IPS-15b (cell line): ENCODE measurements around the gene TMTC1.
"Not testable (repeated sequence)": the region's sequence is repeated elsewhere in the genome, so short reads cannot be mapped to it uniquely, and the experiment has no call there.

Experiments used
- H3K27me3 ChIP-seq: one replicate; pipeline ENCODE4 v1.6.1; 2013; ENCODE audit warnings: low read length; ENCODE audit not compliant: control insufficient read depth, insufficient read depth
- H3K36me3 ChIP-seq: one replicate; pipeline ENCODE4 v1.6.1; 2013; ENCODE audit warnings: low read length; ENCODE audit not compliant: control insufficient read depth, insufficient read depth
- H3K4me1 ChIP-seq: one replicate; pipeline ENCODE4 v1.6.1; 2013; ENCODE audit warnings: mild to moderate bottlenecking, low read length; ENCODE audit not compliant: control insufficient read depth, insufficient read depth
- H3K4me3 ChIP-seq: one replicate; pipeline ENCODE4 v1.5.1; 2013; ENCODE audit warnings: low read depth, low read length
- H3K9ac ChIP-seq: one replicate; pipeline ENCODE4 v1.6.1; 2013; ENCODE audit warnings: low read depth, mild to moderate bottlenecking, low read length
- H3K9me3 ChIP-seq: one replicate; pipeline ENCODE4 v1.6.1; 2013; ENCODE audit warnings: mild to moderate bottlenecking, low read length; ENCODE audit not compliant: control insufficient read depth, insufficient read depth

TMTC1 gene

DNA sequence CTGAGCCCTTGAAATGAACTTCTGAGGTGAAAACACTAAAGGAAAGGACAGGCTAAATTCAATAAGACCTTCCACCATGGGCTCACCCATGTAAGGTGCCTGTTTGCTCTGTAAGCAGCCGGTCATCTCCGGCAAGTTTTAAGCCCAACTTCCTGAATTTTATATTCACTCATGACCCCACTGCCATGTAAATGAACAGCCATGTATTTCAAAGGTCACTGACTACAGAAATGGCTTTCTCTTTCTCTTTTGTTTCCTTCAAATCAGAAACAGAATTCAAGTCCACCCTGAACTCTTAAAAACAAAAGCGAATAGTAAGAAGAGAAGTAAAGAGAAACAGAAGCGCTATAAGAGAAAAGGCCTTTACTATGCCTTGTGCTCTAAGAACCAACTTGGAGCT, 224.5 kb downstream of the TMTC1 start:
- peaks cover 2% of the 10 kb centered on the region for H3K4me1 ChIP-seq
- H3K27me3 ChIP-seq, result no peaks in the 10 kb centered on the region
- no peaks in the 10 kb centered on the region for H3K36me3 ChIP-seq
- no peak overlapping the region for H3K4me3 ChIP-seq
- H3K9ac ChIP-seq, result no peak overlapping the region
- H3K9me3 ChIP-seq, result no peaks in the 10 kb centered on the region

- no peaks in the 10 kb centered on the region for H3K27me3 ChIP-seq
- no peak overlapping the region for H3K4me3 ChIP-seq
- no peaks in the 10 kb centered on the region for H3K4me1 ChIP-seq
- H3K9me3 ChIP-seq, result no peaks in the 10 kb centered on the region
- H3K36me3 ChIP-seq, result no peaks in the 10 kb centered on the region
- H3K9ac ChIP-seq, result no peak overlapping the region
Measured at GRCh38 chr12:29556363-29556762, 227.4 kb downstream of the TMTC1 start.

DNA sequence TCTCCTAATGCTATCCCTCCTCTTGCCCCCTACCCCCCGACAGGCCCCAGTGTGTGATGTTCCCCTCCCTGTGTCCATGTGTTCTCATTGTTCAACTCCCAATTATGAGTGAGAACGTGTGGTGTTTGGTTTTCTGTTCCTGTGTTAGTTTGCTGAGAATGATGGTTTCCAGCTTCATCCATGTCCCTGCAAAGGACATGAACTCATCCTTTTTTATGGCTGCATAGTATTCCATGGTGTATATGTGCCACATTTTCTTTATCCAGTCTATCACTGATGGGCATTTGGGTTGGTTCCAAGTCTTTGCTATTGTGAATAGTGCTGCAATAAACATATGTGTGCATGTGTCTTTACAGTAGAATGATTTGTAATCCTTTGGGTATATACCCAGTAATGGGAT, 228.3 kb downstream of the TMTC1 start:
- not testable (repeated sequence) for H3K27me3 ChIP-seq, H3K9me3 ChIP-seq, H3K4me3 ChIP-seq, H3K36me3 ChIP-seq, H3K9ac ChIP-seq, H3K4me1 ChIP-seq

DNA sequence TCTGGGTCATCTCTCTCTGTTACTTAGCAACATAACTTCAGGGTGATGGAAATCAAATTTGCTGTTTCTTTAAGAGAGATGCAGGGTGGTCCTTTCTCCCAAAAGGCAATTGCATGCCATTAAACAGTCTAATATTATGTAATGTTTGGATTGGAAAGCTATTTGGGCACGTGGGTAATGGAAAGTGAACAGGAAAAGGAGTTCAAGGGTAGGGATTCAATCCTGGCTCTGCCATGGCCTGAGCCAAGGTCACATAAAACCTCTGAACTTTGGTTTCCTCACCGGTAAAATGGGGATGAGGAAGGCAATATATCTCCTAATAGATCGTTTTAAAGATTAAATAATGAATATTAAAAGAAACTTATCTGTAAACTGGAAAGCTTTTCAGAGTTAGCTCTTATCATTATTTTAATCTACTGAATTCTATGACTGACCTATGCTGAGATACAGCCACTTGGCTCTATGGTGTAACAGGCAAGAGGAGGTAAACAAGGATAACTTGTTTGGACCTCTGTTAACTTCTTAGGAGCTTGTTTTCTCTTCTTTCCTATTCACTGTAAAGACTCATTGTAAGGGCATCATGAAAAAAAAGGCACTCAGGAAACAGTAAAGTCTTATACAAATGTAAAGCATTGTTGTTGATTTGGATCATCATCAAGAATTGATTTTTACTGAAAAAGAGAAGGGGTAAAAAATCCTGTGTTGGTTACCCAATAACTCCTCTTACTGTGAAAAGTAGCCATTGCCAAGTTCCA, 230.6 kb downstream of the TMTC1 start:
- Histone ChIP-seq H3K36me3 (no peaks in the 10 kb centered on the region), H3K9ac (no peak overlapping the region), H3K9me3 (no peaks in the 10 kb centered on the region), H3K4me1 (no peaks in the 10 kb centered on the region), H3K4me3 (no peak overlapping the region), H3K27me3 (no peaks in the 10 kb centered on the region)

GRCh38 chr12:29552324-29552927, 231.3 kb downstream of the TMTC1 start:
- Histone ChIP-seq H3K27me3 (no peaks in the 10 kb centered on the region), H3K4me1 (no peaks in the 10 kb centered on the region), H3K36me3 (no peaks in the 10 kb centered on the region), H3K4me3 (no peak overlapping the region), H3K9ac (no peak overlapping the region), H3K9me3 (no peaks in the 10 kb centered on the region)

- H3K27me3 ChIP-seq, result no peaks in the 10 kb centered on the region
- H3K4me1 ChIP-seq, result no peaks in the 10 kb centered on the region
- no peak overlapping the region for H3K9ac ChIP-seq
- no peak overlapping the region for H3K4me3 ChIP-seq
- H3K36me3 ChIP-seq, result no peaks in the 10 kb centered on the region
- H3K9me3 ChIP-seq, result no peaks in the 10 kb centered on the region
Measured at GRCh38 chr12:29551812-29552211, 231.9 kb downstream of the TMTC1 start.

DNA sequence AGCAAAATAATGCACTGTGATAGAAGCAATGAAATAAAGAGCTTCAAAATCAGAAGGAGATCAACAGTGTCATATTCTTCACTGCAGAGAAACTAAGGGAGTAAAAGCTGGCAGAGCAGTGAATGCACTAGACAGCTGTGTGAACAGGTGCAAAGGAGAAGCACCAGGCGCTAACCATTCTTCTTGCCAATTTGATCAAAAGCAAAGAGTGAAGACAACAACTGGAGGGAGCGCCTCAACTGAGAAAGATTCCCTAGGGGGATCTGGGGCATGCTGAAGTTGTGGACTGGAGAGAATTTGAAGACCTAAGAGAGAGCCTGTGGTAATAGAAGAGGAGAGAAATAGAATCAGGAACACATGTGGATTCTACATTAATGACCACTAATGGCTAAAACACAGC, 235.9 kb downstream of the TMTC1 start:
- H3K4me3 ChIP-seq, result no peak overlapping the region
- no peaks in the 10 kb centered on the region for H3K4me1 ChIP-seq
- no peaks in the 10 kb centered on the region for H3K27me3 ChIP-seq
- H3K9ac ChIP-seq, result no peak overlapping the region
- H3K36me3 ChIP-seq, result no peaks in the 10 kb centered on the region
- no peaks in the 10 kb centered on the region for H3K9me3 ChIP-seq

DNA sequence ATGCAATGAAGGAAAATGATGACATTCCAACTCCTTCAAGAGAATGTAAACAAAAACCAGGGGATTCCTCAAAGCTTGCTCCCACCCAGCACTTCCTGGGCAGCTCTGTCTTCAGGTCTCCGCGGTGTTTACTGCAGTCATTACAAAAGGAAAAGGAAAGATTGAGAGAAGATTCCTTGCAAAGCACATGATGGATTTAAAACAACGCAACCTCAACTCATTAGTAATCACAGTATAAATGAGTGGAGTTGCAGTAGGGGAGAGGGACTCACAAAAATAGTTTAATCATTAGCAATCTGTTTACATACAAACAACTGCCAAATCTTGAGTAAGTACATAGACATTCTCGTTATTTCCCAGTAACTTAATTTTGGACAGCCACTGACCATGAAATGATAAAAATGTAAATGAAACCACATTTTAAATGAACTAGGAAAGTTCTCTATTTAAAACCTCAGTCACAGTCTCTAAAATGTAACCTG, 236.6 kb downstream of the TMTC1 start:
- H3K27me3 ChIP-seq, result no peaks in the 10 kb centered on the region
- no peak overlapping the region for H3K9ac ChIP-seq
- H3K9me3 ChIP-seq, result no peaks in the 10 kb centered on the region
- H3K4me3 ChIP-seq, result no peak overlapping the region
- H3K4me1 ChIP-seq, result no peaks in the 10 kb centered on the region
- no peaks in the 10 kb centered on the region for H3K36me3 ChIP-seq

GRCh38 chr12:29546000-29546399, 237.7 kb downstream of the TMTC1 start:
- no peaks in the 10 kb centered on the region for H3K9me3 ChIP-seq
- H3K27me3 ChIP-seq, result no peaks in the 10 kb centered on the region
- no peaks in the 10 kb centered on the region for H3K36me3 ChIP-seq
- H3K4me3 ChIP-seq, result no peak overlapping the region
- H3K4me1 ChIP-seq, result no peaks in the 10 kb centered on the region
- H3K9ac ChIP-seq, result no peak overlapping the region

GRCh38 chr12:29545102-29545467, 238.7 kb downstream of the TMTC1 start:
- Histone ChIP-seq H3K9me3 (no peaks in the 10 kb centered on the region), H3K27me3 (no peaks in the 10 kb centered on the region), H3K36me3 (no peaks in the 10 kb centered on the region), H3K9ac (no peak overlapping the region), H3K4me3 (no peak overlapping the region), H3K4me1 (no peaks in the 10 kb centered on the region)

- Histone ChIP-seq H3K27me3 (no peaks in the 10 kb centered on the region), H3K4me1 (no peaks in the 10 kb centered on the region), H3K9ac (no peak overlapping the region), H3K9me3 (no peaks in the 10 kb centered on the region), H3K36me3 (no peaks in the 10 kb centered on the region), H3K4me3 (no peak overlapping the region)
Measured at GRCh38 chr12:29544428-29545101, 239.2 kb downstream of the TMTC1 start.

DNA sequence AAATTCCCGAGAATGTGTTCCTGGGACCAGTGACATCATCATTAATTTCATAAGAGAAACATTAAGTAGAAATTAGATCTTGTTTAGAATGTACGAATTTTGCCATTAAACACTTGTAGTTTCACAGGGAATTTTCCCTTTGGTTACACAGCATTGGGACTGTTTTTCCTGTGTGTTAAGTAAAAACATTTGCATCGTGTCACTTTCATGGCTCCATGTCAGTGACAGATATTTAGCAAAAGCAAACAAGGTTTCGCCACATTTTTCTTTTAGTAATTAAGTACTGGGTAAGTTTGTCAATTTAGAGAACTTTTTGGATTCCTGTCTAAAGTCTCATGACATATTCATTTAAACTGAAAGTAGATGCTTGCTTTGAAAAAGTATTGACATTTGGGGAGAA, 240.7 kb downstream of the TMTC1 start:
- Histone ChIP-seq H3K9ac (no peak overlapping the region), H3K4me3 (no peak overlapping the region), H3K36me3 (no peaks in the 10 kb centered on the region), H3K4me1 (no peaks in the 10 kb centered on the region), H3K27me3 (no peaks in the 10 kb centered on the region), H3K9me3 (no peaks in the 10 kb centered on the region)
